Choroid plexus epithelial cell (primary cell): ENCODE results near the gene COL5A2.
A peak's percentile ranks its signal among the peaks of the same experiment; 100 is the strongest.

Experiments
- DNase-seq: peaks from one replicate; pipeline ENCODE4 v3.0.0-alpha.2; 2010; ENCODE audit warnings: low read depth
- H3K4me3 ChIP-seq: 2 replicates; pipeline ENCODE4 v1.5.1; 2011; ENCODE audit warnings: low read depth, mild to moderate bottlenecking, control low read depth, low read length, moderate library complexity
- TF ChIP-seq, protein P1 (sequence below): conservative IDR thresholded peaks from 2 replicates; pipeline ENCODE4 v1.5.1; 2011; ENCODE audit warnings: low read depth, mild to moderate bottlenecking, control low read depth, inconsistent platforms, low read length, moderate library complexity

The COL5A2 gene

GRCh38 chr2:189217051-189217450 lies 37.5 kb upstream of the COL5A2 start:
- no peak overlapping the region for H3K4me3 ChIP-seq
- TF ChIP-seq, protein P1, sequence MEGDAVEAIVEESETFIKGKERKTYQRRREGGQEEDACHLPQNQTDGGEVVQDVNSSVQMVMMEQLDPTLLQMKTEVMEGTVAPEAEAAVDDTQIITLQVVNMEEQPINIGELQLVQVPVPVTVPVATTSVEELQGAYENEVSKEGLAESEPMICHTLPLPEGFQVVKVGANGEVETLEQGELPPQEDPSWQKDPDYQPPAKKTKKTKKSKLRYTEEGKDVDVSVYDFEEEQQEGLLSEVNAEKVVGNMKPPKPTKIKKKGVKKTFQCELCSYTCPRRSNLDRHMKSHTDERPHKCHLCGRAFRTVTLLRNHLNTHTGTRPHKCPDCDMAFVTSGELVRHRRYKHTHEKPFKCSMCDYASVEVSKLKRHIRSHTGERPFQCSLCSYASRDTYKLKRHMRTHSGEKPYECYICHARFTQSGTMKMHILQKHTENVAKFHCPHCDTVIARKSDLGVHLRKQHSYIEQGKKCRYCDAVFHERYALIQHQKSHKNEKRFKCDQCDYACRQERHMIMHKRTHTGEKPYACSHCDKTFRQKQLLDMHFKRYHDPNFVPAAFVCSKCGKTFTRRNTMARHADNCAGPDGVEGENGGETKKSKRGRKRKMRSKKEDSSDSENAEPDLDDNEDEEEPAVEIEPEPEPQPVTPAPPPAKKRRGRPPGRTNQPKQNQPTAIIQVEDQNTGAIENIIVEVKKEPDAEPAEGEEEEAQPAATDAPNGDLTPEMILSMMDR = no peak
- DNase-seq = no peak

- TF ChIP-seq, protein P1 = no peak
- DNase-seq = no peak
- no peak overlapping the region for H3K4me3 ChIP-seq
Measured at GRCh38 chr2:189214484-189214883, 34.9 kb upstream of the COL5A2 start.

DNA sequence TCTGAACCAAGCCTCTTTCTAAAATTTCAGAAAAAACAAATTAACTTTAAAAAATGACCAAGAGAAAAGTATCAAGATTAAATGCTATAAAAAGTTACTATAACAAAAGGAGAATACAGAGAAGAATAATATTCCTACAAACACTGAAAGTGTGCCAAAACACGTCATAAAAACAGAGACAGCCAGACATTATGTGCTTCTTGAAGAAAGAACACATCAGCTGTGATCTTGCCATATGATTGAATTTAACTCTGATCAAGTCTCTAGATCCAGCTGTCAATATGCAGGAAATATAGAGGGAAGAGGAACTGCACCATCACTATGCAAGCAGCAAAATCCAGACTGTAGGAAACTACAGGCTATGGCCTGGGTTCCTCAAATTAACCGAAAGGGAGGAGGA lies 33.7 kb upstream of the COL5A2 start:
- H3K4me3 ChIP-seq = no peak overlapping the region
- no peak for DNase-seq
- TF ChIP-seq, protein P1 = no peak

DNA sequence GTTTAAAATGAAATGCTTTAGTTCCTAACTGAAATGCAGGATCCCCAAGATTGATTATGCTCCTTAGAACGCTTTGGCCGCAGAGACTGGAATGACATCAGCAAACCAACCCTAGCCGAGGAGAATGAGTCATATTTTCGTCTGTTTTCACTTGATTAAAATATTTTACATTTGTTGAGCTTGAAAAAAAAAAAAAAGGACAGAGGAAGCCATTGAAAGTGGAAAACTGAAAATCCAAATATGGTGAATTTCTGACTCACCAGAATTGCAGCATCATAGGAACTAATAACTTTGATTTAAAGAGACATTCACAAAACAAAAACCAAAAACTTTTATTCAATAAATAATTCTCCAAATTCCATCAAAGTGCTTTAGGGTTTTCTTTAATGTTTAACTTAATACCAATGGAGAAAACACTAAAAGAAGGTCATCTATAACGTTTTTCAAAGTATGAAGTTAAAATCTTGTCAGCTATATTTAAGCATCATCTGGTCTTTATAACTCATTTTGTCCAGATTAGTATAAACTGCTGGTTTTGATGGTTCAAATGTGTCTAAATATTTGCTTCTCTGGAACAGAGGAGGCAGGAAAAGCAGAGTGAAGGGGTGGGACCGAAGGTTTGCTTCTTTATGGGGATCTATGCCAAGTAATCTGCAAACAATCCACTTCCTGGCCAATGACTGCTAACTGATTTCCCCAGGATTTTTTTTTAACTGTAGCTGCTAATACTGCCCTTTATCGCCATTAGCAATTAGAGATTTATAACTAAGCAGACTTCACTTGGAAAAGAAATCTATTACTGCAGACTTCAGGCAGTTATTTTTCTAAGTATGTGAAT lies 30.9 kb upstream of the COL5A2 start:
- TF ChIP-seq, protein P1 = no peak
- H3K4me3 ChIP-seq = peak overlapping the region; percentile 14
- DNase-seq = peak; percentile 97

DNA sequence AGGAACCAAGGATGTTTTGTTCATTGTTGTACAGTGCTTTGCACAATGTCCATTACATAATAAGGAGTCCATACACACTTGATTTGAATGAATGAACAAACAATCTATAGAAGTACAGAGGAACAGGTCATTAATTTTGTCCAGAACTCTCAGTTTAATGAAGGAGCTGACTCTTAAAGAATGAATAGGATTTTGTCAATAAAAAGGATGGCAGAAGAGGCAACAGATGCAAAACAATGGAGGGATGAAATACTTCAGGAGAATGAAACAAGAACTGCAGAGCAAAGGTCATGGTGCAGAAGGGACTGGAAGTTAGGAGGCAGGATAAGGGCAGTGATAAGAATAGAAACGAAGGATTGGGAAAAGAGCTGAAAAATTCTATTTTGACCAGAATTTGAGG lies 28.7 kb upstream of the COL5A2 start:
- TF ChIP-seq, protein P1 = no peak
- no peak overlapping the region for H3K4me3 ChIP-seq
- DNase-seq = no peak

GRCh38 chr2:189204322-189204941 lies 24.9 kb upstream of the COL5A2 start:
- H3K4me3 ChIP-seq = no peak overlapping the region
- TF ChIP-seq, protein P1 = no peak
- peak; percentile 77 for DNase-seq
